Bronchial epithelial cell (primary cell): Measurements from ENCODE around the gene TANC1. TPM values are rescaled to one million over a fixed set of nuclear protein-coding genes. Genes with fewer than 3 reads are reported as not detected.
"Not testable (repeated sequence)": the region's sequence is repeated elsewhere in the genome, so short reads cannot be mapped to it uniquely, and the experiment has no call there.

Source experiments
- DNase-seq: peaks from one replicate; pipeline ENCODE4 v3.0.0-alpha.2; 2010; ENCODE audit warnings: low read depth
- FAIRE-seq: peaks from 2 replicates; lab custom pipeline; 2011; peaks lifted over from hg19 to GRCh38; lab: Jason Lieb, UNC
- H3K27me3 ChIP-seq: 2 replicates; pipeline ENCODE4 v1.5.1; 2011; ENCODE audit warnings: low read length; ENCODE audit not compliant: control insufficient read depth, insufficient read depth
- H3K36me3 ChIP-seq: 2 replicates; pipeline ENCODE4 v1.5.1; 2011; ENCODE audit warnings: low read length; ENCODE audit not compliant: control insufficient read depth, insufficient read depth
- H3K4me3 ChIP-seq: 2 replicates; pipeline ENCODE4 v1.5.1; 2011; ENCODE audit warnings: mild to moderate bottlenecking, low read depth, low read length, control low read depth
- total RNA-seq: library from RNA; depleted of rRNA; stranded (reverse); fragments of >200 nt; gene quantifications from 2 replicates; pipeline ENCODE4 v1.2.1, GENCODE V29; 2014
- TF ChIP-seq, protein P1 (sequence below): IDR thresholded peaks from 2 replicates; pipeline ENCODE4 v1.5.1; 2011; ENCODE audit warnings: mild to moderate bottlenecking, moderate library complexity, low read length, control low read depth, inconsistent platforms; ENCODE audit not compliant: insufficient read depth, severe bottlenecking

TANC1 gene
- total RNA-seq, 1 donor from 2014 or later: 29.5 TPM

DNA sequence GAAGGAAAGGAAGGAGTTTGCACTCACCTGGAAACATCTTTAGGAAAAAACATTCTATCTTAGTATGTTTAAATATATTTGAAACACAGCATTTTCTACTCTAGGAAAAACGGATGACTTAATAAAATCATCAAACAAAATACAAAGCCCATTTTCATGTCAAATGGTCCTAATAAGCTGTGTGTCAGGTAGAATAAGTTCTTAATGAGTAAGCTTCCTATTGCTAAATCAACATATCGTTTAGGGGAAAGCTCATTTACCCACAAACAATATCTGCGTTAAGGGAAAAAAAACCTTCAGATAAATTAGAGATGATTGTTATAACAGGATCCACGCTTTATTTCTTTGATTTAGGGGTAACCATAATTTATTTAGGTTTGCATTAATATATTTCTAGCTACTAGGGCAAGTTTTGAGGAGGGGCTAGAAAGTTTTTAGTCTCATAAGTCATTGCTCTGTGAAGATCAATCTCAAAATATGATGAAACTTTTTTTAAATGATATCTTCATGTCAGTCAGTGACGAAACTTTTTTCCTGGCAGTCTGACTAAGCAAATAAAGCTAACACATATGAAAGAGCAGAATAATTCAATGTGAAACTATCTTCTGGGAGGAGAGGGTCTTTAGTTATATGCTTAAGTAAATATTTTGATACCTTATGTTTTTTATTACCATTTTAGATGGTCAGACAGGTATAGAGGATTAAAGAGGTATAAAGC lies 170.9 kb downstream of the TANC1 start:
- peak; percentile 72 for DNase-seq
- H3K4me3 ChIP-seq: no peak overlapping the region
- no peaks in the 10 kb centered on the region for H3K27me3 ChIP-seq
- TF ChIP-seq, protein P1, sequence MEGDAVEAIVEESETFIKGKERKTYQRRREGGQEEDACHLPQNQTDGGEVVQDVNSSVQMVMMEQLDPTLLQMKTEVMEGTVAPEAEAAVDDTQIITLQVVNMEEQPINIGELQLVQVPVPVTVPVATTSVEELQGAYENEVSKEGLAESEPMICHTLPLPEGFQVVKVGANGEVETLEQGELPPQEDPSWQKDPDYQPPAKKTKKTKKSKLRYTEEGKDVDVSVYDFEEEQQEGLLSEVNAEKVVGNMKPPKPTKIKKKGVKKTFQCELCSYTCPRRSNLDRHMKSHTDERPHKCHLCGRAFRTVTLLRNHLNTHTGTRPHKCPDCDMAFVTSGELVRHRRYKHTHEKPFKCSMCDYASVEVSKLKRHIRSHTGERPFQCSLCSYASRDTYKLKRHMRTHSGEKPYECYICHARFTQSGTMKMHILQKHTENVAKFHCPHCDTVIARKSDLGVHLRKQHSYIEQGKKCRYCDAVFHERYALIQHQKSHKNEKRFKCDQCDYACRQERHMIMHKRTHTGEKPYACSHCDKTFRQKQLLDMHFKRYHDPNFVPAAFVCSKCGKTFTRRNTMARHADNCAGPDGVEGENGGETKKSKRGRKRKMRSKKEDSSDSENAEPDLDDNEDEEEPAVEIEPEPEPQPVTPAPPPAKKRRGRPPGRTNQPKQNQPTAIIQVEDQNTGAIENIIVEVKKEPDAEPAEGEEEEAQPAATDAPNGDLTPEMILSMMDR: no peak
- FAIRE-seq: no peak
- H3K36me3 ChIP-seq: peaks cover 2% of the 10 kb centered on the region

DNA sequence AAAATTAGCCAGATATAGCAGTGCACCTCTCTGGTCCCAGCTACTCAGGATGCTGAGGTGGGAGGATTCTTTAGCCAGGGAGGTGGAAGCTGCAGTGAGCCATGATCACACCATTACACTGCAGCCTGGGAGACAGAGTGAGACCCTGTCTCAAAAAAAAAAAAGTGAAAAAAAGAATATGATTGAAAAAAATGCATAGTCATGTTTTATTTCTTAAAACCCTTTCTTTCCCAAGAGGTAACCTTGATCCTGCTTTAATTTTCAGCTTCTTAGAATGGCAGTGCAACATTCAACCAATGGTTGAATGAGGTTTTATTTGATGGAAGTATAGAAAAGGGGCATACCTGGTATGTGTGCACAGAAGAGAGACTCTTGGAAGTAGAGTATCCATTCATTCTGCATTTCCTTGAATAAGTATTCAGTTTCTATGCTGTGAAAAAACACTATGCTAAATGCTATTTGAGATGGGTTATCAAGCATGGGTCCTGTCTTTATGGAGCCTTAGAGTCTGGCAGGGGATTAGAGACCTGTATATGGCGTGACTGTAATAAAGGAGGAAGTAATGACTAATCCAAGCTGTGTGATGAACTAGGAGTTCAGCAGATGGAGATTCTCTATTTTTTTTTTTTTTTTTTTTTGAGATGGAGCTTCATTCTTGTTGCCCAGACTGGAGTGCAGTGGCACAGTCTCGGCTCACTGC lies 171.8 kb downstream of the TANC1 start:
- Histone ChIP-seq H3K36me3 (peaks cover 2% of the 10 kb centered on the region), H3K27me3 (no peaks in the 10 kb centered on the region), H3K4me3 (no peak overlapping the region)
- TF ChIP-seq, protein P1: no peak
- no peak for FAIRE-seq
- peak; percentile 85 for DNase-seq

DNA sequence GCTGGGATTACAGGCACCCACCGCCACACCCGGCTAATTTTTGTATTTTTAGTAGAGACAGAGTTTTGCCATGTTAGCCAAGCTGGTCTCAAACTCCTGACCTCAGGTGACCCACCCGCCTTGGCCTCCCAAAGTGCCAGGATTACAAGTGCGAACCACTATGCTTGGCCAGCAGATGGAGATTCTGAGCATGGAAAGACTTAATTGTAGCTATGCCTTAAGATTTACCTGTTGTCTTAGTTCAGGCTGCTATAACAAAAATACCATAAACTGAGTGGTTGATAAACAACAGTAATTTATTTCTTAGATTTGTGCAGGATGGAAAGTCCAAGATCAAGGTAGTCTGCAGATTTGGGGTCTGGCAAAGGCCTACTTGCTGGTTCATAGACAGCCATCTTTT lies 172.4 kb downstream of the TANC1 start:
- not testable (repeated sequence) for H3K27me3 ChIP-seq, FAIRE-seq, H3K4me3 ChIP-seq, H3K36me3 ChIP-seq, DNase-seq

DNA sequence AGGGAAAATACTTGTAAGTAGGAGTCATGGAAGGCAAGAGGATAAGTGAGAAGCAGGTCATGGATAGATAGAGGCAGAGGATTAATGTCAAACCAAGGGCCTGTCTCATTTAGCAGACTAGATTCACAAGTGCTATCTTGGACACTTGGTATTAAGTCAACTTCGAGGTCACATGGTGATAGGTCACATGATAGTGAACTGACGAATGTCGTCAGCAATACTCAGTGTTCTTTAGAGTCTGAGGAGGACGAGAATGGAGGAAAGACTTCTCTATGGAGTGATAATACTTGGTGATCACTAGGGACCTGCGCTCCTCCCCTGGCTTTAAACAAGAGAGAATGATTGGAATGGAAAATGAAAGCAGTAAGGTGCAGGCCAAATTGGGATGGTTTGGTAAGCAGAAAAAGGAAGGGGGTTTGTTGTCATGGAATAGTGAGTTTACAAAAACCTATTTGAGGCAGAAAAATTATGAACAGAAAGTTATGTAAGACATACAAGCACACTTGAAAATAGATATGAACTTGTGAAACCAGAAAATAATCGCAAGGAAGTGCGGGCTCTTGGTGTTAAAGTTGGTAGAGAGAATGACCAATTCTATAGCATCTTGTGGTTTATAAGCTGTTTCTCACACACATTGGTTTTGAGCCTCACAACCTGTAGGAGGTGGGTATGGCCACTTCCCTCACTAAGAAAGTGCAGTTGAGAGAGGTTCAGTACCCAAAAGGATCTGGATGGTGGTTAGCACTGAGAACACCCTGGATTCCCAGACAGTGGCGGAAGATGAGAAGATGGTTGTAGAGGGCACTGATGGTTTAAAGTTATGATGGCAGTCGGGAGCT lies 176.6 kb downstream of the TANC1 start:
- no peaks in the 10 kb centered on the region for H3K27me3 ChIP-seq
- no peak overlapping the region for H3K4me3 ChIP-seq
- peaks cover 6% of the 10 kb centered on the region for H3K36me3 ChIP-seq
- no peak for FAIRE-seq
- TF ChIP-seq, protein P1: no peak
- DNase-seq: no peak

DNA sequence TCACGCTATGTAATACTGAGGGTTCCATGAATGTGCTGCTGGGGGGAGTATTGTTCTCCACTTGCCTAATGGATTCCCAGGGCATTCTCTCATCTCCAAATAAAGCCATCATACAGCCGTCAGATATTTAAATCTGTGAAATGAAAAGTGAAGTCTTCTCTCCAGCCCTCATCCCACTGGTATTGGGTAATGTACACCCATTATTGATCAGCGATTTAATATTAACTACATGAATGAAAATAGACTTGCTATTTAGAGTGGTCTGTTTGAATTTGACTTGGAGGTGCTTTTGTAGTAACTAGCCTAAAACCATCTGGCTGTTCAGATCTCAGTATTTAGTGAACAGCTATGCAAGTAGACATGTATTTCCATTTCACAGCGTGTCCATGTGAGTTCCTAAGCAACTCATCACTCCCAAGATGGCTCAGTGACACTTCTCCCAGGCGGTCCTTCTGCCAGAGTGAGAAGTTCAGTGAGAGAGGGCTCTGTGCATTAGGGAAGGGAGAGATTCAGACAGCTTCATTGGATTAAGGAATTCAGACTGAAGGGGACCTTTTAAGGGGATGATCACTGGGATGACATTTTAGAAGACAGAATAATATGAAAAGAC lies 177.4 kb downstream of the TANC1 start:
- no peak overlapping the region for H3K4me3 ChIP-seq
- FAIRE-seq: no peak

More for the DNA sequence above, 177.4 kb downstream of the TANC1 start:
- Histone ChIP-seq H3K36me3 (peaks cover 10% of the 10 kb centered on the region), H3K27me3 (no peaks in the 10 kb centered on the region)
- DNase-seq: no peak
- TF ChIP-seq, protein P1: no peak
